HG03139 (cell line): ENCODE measurements around the gene S1PR5.

Source experiments
- ATAC-seq: cut with Tn5 transposase; IDR thresholded peaks from one replicate; pipeline ENCODE4 v1.9.1; 2021; ENCODE audit not compliant: unreplicated experiment

S1PR5 gene

DNA sequence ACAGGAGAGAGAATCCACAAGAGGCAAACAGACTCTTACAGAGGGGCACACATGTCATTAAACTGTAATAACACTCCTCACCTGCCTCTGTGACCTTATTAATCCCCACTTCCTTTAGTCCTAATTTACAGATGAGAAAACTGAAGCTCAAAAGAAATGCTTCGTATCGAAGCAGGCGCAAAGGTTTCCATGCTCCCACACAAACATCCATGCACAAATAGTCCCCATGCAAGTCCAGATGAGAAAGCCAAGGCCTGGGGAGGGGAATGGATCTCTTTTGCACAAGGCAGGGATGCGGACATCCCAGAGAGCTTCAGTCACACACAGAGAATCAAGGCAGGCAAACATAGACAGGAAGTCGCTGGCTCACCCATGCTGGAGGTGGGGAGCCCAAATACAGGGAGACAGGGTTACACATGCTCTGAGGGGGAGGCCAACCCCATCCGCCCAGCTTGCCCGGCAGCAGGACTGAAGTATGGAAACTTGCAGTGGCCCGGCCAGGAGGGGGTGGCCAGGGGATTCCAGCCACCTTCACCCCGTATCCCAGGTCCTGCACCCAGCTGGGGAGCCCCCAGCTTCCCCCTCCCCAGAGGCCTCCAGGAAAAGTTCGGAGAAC, 468 bp downstream of the S1PR5 start:
- ATAC-seq: no peak

DNA sequence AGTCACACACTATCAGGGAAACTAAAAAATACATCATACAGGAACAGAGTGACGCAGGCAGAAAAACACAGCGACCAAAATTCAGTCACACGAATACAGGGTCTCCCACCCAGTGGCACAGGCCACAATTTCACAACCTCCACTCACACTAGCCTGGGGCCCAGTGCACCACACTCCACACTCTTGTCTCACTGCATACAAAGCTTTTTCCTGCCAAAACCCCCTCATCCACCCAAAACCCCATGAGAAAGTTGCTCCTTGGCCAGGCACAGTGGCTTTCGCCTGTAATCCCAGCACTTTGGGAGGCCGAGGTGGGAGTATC, 1.2 kb downstream of the S1PR5 start:
- no peak for ATAC-seq

DNA sequence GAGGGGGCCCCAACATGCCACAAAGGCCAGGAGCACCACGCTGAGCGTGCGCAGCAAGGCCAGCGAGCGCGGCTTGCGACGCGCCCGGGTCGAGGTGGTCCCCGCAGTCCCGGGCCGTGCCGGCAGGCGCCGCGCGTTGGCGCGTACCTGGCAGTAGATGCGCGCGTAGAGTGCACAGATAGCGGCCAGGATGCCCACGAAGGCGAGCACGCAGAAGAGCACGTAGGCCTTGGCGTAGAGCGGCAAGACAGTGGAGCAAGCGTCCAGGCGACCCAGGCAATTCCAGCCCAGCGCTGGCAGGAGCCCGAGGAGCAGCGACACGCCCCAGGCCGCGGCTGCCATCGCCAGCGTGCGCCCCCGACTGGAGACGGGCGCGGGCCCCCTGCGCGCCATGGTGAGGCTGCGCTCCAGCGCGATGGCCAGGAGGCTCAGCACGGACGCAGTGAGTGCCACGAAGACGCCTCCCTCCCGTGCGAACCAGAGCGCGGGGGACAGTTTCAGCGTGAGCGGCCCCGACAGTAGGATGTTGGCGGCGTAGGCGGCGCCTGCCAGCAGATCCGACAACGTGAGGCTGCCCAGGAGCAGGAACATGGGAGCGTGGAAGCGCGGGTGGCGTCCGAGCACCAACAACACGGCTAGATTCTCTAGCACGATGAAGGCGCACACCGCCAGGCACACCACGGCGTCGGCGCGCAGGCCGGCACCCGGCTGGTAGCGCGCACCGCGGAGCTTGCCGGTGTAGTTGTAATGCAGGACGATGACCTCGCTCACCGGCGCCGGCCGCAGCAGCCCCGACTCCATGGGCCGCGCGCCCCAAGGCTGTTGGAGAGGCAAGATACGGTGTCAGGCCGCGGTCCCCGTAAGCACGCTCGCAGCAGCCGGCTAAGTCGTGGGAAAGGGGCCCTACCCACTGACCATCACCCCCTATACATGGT, 2.8 kb downstream of the S1PR5 start:
- ATAC-seq: no peak

DNA sequence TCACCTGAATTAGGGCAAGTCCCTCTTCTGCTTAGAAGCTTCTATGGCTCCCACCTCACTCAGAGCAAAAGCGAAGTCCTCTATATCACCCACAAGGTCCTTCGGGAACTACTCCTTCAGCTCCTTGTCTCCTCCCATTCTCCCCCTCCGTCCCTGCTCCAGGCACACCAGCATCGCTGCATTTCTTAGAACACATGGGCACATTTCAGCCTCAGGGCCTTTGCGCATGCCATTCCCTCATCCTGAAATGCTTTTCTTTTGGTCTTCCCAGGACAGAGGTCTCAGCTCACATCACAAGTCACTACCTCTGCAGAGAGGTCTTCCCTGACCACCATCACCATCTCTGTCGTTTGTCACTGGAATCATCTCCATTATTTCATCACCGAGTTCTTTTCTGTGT, 4.0 kb downstream of the S1PR5 start:
- ATAC-seq: no peak

DNA sequence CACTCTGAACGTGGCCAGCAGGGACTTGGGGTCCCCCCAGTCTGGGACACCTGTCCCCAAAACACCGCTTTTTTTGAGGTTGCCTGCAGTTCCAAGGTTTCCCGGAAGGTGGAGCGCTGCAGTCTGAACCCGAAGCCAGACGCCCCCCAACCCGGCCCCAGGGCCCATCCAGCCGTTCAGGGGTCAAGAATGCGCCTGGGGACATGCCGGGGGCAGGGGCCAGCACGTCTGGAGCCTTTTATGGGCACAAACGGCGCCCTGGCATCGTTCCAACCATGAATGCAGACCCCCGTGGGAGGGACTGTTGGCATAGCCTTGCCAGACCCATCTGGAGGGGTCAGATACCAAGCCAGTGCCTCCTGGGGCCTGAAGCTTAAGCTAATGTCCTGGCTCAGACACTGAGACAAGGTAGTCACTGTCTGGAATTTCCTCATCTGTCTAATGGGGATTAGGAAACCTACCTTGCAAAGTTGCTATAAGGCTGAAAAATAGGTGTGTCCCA, 6.9 kb downstream of the S1PR5 start:
- no peak for ATAC-seq

DNA sequence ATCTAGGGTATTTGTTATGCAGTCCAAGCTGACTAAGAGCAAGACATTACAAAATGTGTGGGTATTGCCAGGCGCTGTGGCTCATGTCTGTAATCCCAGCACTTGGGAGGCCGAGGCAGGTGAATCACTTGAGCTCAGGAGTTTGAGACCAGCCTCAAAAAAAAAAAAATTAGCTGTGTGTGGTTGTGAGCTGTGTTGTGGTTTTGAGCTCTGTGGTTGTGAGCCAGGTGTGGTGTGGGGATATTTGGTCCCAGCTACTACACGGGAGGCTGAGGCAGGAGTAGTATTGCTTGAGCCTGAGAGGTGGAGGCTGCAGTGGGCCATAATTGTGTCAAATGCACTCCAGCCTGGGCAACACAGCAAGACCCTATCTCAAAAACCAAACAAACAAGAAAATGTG, 8.5 kb downstream of the S1PR5 start:
- no peak for ATAC-seq

DNA sequence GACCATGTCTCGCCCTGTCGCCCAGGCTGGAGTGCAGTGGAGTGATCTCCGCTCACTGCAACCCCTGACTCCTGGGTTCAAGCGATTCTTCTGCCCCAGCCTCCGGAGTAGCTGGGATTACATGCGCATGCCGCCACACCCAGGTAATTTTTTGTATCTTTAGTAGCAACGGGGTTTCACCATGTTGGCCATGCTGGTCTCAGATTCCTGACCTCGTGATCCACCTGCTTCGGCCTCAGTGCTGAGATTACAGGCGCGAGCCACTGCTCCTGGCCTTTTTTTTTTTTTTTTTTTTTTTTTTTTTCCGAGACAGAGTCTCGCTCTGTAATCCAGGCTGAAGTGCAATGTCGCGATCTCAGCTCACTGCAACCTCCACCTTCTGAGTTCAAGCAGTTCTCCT, 9.2 kb downstream of the S1PR5 start:
- no peak for ATAC-seq

DNA sequence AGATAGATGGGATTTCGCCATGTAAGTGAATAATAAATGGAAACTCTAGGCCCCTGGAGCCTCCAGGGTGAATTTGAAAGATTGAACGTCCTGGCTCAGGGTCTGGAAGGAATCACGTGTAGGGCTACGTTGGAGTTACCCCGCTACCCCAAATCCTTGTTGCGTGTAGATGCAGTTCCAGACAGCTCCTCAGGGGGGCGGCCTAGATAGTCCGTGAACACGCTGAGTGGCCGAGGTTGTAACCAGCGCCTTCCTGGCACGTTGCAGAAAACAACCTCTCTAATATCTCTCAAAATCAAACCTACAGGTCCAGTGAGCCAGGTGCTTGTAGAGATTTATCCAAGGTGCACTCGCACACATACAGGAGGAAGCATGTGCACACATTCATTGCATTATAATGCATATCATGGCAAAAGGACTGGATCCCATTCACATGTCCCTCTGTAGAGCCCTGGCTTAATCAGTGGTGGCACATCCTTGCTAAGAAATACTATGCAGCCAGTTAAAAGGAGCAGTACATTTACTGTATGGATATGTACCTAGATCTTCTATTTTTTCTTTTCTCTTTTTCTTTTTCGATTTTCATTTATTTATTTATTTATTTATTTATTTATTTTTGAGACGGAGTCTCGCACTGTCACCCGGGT, 11.5 kb downstream of the S1PR5 start:
- no peak for ATAC-seq

DNA sequence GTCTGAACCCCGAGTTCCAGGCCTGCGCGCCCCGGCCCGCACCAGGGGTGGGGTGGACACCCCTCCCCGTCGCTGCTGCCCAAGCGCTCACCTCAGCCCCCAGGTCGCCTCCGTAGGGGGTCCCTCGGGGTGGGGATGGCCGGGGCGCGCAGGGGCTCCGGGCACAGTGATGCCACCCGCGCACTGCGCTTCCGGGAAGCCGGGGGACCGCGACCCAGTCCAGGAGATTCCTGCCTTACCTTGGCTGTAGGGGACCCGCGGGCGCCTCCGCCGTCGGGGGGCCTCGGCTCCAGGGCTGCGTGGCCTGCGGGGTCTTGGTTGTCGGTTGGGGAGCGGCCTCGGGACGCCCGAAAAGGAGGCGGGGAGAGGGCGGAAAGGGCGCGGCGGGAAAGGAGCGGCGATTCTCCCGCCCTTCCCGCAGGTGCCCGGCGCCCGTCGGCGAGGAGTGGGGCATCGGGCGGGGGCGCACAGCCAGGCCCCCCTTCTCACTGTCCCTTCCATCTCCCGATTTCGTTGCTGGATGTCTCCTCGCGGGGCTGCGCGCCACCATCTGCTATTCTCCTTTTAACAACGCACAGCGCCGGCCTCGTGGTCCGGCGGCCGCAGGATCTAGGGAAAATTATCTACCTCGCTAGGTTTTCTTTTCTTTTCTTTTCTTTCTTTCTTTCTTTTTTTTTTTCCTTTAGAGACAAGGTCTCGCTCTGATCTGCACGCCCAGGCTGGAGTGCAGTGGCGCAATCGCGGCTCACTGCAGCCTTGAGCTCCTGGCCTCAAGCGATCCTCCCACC, 14.1 kb downstream of the S1PR5 start, which contains the start of gene KEAP1:
TSS of gene KEAP1 (minus strand) at position 355 of the 788 bp plus-strand sequence. CDS start 3,323 bp downstream, outside the sequence.
- ATAC-seq: peak; percentile 23

DNA sequence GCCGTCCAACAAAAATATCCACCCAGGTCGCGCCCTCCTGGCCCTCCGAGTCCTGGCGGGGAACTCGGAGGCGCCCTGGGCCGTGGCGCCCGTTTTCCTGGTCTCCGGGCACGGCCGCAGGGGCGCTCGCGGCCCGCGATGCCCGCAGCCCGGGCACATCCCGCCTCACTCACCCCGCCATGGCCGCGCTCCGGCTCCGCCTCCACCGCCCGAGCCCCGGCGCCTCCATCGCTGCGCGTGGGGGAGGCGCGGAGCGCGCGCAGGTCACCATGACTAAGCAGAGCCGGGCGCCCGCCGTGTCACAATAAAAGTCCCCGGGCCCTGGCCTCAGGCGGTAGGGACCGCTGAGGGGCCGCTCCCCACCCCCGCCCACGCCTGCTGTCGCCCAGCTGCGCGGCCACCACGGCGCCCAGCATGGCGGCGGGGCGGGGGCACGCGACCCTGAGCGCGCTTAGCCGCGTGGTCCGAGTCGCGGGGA, 14.7 kb downstream of the S1PR5 start:
- peak; percentile 77 for ATAC-seq

DNA sequence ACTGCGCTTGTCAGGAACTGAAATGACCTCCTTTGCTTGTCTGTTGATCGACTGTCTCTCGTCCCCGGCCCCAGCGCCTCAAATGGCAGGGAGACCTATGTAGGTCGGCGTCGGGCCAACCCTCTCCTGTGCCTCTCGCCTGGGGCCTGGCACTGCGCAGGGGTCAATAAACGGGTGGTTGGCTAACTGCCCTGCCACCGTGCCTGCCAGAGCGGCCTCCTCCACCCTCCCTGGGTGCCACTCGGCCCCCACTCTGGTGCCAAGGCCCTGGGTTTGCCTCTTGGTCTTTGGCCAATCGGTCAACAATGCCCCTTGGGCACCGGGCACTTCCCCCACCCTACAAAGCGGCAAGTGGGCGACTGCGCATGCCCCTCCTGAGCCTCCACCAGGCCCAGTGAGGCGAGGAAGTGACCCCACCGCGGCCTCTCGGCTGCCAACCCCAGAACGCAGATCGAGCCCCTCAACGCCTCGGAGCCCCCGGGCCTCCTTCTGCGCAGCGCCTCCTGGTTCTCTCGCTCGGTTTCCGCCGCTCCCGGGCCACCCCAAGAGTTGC, 15.2 kb downstream of the S1PR5 start:
- peak; percentile 20 for ATAC-seq

DNA sequence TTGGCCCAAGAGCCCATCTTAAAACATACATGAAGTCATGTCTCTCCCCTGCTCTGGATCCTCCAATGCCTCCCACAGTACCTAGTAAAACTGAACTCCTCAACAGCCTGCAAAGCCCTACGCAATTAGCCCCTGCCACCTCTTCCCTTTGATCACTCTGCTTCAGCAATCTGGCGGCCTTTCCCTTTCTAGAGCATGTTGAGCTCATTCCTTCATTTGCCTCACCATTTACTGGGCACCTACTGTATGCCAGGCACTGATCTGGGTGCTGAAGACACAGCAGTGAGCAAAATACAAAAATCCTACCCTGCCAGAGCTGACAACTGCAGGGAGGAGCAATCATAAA, 17.0 kb downstream of the S1PR5 start:
- no peak for ATAC-seq

DNA sequence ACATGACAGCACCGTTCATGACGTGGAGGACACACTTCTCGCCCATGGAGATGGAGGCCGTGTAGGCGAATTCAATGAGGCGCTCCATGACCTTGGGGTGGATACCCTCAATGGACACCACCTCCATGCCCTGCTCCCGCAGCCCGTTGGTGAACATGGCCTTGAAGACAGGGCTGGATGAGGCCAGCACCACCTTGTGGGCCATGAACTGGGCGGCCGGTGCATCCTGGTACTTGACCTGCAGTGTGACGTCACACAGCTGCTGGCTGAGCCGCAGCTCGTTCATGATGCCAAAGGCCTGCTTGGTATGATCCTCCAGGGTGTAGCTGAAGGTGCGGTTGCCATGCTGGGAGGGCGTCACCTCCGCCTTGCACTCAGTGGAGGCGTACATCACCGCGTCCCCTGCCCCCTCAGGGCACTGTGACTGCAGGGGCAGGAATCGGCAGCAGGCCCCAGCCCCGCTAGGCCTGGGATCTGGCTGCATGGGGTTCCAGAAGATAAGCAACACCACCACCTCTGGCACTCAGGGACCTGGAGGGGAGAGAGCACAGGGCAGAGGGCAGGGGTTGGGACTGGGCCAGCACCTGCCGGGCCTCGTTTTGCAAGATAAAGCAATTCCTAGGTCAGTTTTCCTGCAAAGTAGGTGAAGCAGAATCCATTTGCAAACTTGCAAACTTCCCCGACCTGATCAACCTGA, 17.5 kb downstream of the S1PR5 start:
- no peak for ATAC-seq

DNA sequence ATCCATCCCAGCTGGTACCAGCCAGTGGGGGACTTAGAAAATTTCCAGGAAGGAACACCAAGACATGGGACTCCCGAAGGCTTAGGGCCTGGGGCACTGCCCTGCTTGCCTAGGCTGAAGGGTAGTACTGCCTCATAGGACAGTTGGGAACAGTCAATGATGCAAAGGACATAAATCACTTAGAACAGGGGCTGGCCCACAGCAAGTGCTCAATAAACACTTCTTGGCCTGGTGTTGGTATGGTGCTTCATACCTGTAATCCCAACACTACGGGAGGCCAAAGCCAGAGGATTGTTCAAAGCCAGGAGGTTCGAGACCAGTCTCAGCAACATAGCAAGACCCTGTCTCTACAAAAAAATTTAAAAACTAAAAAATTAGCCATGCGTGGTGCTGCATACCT, 19.9 kb downstream of the S1PR5 start:
- no peak for ATAC-seq

DNA sequence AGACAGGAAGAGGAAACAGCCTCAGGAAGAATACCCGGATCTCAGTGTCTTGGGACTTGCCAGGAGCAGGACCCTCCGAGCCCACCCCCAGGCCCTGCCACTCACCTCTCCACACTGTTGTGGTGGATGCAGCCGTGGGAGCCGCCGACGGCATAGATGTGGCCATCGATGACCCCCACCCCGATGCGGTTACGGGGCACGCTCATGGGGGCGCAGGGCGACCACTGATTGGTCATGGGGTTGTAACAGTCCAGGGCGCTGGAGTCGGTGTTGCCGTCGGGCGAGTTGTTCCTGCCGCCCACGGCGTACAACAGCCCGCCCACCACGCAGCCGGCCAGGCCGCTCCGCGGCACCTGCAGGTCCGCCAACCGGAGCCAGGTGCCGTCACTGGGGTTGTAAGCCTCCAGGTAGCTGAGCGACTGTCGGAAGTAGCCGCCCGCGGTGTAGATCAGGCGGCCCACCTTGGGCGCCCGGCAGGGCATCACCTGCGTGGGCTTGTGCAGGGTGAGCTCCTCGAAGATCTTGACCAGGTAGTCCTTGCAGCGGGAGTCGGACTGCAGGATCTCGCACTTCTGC, 25.7 kb downstream of the S1PR5 start:
- ATAC-seq: no peak

DNA sequence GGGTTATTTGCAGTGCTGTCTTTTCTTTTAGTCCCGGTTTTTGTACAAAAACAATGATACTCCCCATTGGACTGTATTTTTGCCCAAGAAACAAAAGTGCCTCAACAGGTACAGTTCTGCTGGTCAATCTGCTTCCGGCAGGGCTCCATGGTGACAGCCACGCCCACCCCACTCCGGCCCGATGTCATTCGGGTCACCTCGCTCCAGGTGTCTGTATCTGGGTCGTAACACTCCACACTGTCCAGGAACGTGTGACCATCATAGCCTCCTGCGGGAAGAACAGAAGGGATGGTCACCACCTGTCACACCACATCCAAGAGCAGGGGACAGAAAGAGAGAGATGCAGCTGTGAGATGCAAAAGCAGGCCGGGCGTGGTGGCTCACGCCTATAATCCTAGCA, 30.7 kb downstream of the S1PR5 start:
- ATAC-seq: no peak

DNA sequence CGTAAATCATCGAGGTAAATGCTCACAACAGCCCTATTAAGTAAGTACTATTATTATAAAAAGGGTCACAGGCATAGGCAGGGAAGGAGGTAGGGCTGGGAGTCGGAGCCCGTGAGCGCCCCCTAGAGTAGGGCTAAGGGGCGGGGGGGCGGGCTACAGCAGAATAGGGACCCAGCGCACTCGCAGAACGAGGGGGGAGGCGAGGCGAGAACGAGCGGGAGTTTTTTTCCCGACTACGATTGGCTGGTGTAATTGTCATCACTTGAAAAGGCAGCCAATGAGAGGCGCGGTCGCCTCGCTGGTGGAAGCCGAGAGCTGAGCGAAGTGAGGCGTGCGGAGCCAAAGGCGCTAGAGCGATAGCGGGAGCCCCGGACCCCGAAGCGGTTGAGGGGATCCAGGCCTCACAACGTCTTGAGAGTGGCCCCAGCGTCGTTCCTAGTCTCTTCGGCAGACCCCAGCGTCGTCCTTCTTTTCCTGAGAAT, 38.3 kb downstream of the S1PR5 start:
- ATAC-seq: no peak

DNA sequence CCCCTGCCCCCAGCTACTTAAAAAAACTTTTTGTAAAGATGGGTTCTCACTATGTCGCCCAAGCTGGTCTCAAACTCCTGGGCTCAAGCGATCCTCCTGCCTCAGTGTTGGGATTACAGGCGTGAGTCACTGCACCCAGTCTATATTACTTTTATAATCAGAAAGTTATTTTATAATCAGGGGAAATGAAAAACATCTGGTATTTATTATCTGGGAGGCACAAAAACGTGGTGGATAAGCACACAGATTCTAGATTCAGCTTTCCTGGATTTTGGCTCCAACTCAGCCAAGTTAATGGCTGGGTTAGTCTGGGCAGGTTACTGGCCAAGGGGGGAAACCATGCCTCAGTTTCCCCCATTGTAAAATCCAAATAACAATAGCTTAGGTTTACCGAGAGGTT, 38.8 kb downstream of the S1PR5 start:
- ATAC-seq: no peak

DNA sequence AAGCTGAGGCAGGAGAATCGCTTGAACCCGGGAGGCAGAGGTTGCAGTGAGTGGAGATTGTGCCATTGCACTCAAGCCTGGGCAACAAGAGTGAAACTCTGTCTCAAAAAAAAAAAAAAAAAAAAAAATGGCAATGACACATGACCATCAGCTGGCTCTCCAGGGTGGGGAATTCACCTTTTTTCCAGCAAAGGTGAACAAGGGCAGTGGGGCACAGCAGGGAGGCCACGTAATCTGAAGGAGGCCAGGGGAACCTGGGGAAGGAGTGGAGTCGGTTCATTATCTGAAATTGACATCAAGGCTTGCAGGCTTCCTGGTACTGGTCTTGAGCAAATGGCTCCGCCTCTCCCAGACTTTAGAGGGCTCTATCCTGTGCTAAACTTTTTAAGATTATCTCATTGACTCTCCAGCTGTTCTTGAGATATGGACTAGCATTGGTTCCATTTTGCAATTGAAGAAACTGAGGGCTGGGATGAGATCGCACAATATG, 42.2 kb downstream of the S1PR5 start:
- no peak for ATAC-seq
